Gastroesophageal sphincter (tissue), 4 donors: ENCODE results near the gene HECTD1. TPM values are rescaled to one million over a fixed set of nuclear protein-coding genes. Genes with fewer than 3 reads are reported as not detected.
"Not testable (repeated sequence)": the region's sequence is repeated elsewhere in the genome, so short reads cannot be mapped to it uniquely, and the experiment has no call there.

Experiments
- ATAC-seq: fragments of 150-250 bp; one replicate; pipeline ENCODE4 v1.9.1; 2016; ENCODE audit warnings: mild to moderate bottlenecking, moderate library complexity
- H3K27ac ChIP-seq, 4 donors: fragments of 200-600 bp; sonication (generic) in 3 of 4; 1 replicate in 3 of 4; 2 replicates in 1 of 4; pipeline ENCODE4 v1.5.1; 2016 to 2019
- H3K27me3 ChIP-seq: fragments of 200-600 bp; sonication (generic); one replicate; pipeline ENCODE4 v1.5.1; 2019
- H3K36me3 ChIP-seq, 2 donors: fragments of 200-600 bp; sonication (generic); one replicate each; pipeline ENCODE4 v1.5.1; 2019; ENCODE audit warnings: control low read depth in 1 of 2
- H3K4me1 ChIP-seq, 3 donors: fragments of 200-600 bp; sonication (generic); 1 replicate in 2 of 3; 2 replicates in 1 of 3; pipeline ENCODE4 v1.5.1; 2016 to 2019; ENCODE audit warnings: control low read depth in 2 of 3
- H3K4me3 ChIP-seq, 2 donors: fragments of 200-600 bp; sonication (generic); one replicate each; pipeline ENCODE4 v1.5.1; 2019; ENCODE audit warnings: mild to moderate bottlenecking in 1 of 2, moderate library complexity in 1 of 2
- H3K9me3 ChIP-seq, 3 donors: fragments of 200-600 bp; sonication (generic); one replicate each; pipeline ENCODE4 v1.5.1; 2017 to 2019; ENCODE audit warnings: control low read depth in 2 of 3
- CTCF ChIP-seq, 4 experiments: fragments of 200-600 bp in 2 of 4; fragments of 450-650 bp in 2 of 4; sonication (generic) in 1 of 4; IDR thresholded peaks; one replicate each; pipeline ENCODE4 v1.5.1; 2017 to 2019; ENCODE audit warnings: antibody characterized with exemption in 4 of 4, mild to moderate bottlenecking in 2 of 4, moderate library complexity in 2 of 4
- EP300 ChIP-seq: sonication (generic); formaldehyde crosslinking; IDR thresholded peaks from one replicate; pipeline ENCODE4 v1.6.1; 2017; ENCODE audit warnings: antibody characterized with exemption, mild to moderate bottlenecking
- POLR2A ChIP-seq, 2 donors: fragments of 450-650 bp; IDR thresholded peaks; one replicate each; pipeline ENCODE4 v1.6.1; 2017; ENCODE audit warnings: antibody characterized with exemption in 2 of 2, mild to moderate bottlenecking in 2 of 2, moderate library complexity in 1 of 2
- POLR2AphosphoS5 ChIP-seq: sonication (generic); formaldehyde crosslinking; IDR thresholded peaks from one replicate; pipeline ENCODE4 v1.6.1; 2017; ENCODE audit warnings: antibody characterized with exemption
- WGBS, 2 donors: methylation state at CpG; one replicate each; pipeline ENCODE4 v1.1.5; 2018; ENCODE audit warnings: low coverage in 1 of 2; 5-methylcytosine and 5-hydroxymethylcytosine counted together
- total RNA-seq, 4 donors: library from RNA; depleted of rRNA; stranded (reverse); fragments of >200 nt; gene quantifications; one replicate each; pipeline ENCODE4 v1.1.0, GENCODE V29; 2016

Gene HECTD1
- 100 to 1,000 TPM; 185 to 287 (median 208) TPM for total RNA-seq

- Histone ChIP-seq H3K4me3 (peak within 1 kb of the TSS; percentile 77 to 95), H3K9me3 (no peaks in the 10 kb centered on the region), H3K36me3 (peaks cover 0 to 6% of the 10 kb centered on the region in 2 donors), H3K27ac (peak within 1 kb of the TSS; percentile 94 to 100 (median 100)), H3K4me1 (peaks cover 0 to 66% (median 4%) of the 10 kb centered on the region in 3 donors), H3K27me3 (no peaks in the 10 kb centered on the region)
- WGBS, 2 donors: 0% methylated on average over 9 to 15 of the region's 79 CpGs
- peak; percentile 95 for ATAC-seq
- TF ChIP-seq CTCF (IDR thresholded peaks at IDR 0.05) (peak; percentile 57 to 93 (median 90)), EP300 (no peak), POLR2AphosphoS5 (peak; percentile 63), POLR2A (IDR thresholded peaks at IDR 0.05) (peak; percentile 61 to 66)
Measured at GRCh38 chr14:31207755-31208545, at the start of gene HECTD1. HECTD1 (minus strand) TSS chr14:31207793; CDS start chr14:31205936, 1,857 bp downstream.

- no peak overlapping the region for H3K4me3 ChIP-seq
- H3K36me3 ChIP-seq: no peaks in the 10 kb centered on the region
- peaks cover 6 to 15% (median 9%) of the 10 kb centered on the region in 3 donors for H3K4me1 ChIP-seq
- WGBS, 2 donors: 63 to 100% methylated on average over 1 of the region's 1 CpG
- no peak overlapping the region for H3K27ac ChIP-seq
- no peaks in the 10 kb centered on the region for H3K9me3 ChIP-seq
- ATAC-seq: no peak
- TF ChIP-seq EP300: no peak
- H3K27me3 ChIP-seq: no peaks in the 10 kb centered on the region
Measured at GRCh38 chr14:31257244-31257553, 49.6 kb upstream of the HECTD1 start.

GRCh38 chr14:31256534-31257243, 49.1 kb upstream of the HECTD1 start:
- Histone ChIP-seq H3K27ac (no peak overlapping the region), H3K27me3 (no peaks in the 10 kb centered on the region), H3K4me3 (no peak overlapping the region), H3K9me3 (no peaks in the 10 kb centered on the region), H3K4me1 (peaks cover 2 to 10% (median 4%) of the 10 kb centered on the region in 3 donors), H3K36me3 (no peaks in the 10 kb centered on the region)
- TF ChIP-seq CTCF (IDR thresholded peaks at IDR 0.05): no peak
- TF ChIP-seq POLR2A (IDR thresholded peaks at IDR 0.05): no peak
- TF ChIP-seq EP300: no peak
- no peak for TF ChIP-seq POLR2AphosphoS5
- ATAC-seq: no peak
- WGBS, 2 donors: 95 to 100% methylated on average over 3 to 5 of the region's 5 CpGs

GRCh38 chr14:31255918-31256317, 48.3 kb upstream of the HECTD1 start:
- not testable (repeated sequence) for H3K4me3 ChIP-seq, H3K9me3 ChIP-seq, H3K36me3 ChIP-seq, H3K4me1 ChIP-seq, H3K27ac ChIP-seq, ATAC-seq, H3K27me3 ChIP-seq
- 91 to 100% methylated on average over 2 to 4 of the region's 4 CpGs for WGBS, 2 donors

GRCh38 chr14:31255286-31255685, 47.7 kb upstream of the HECTD1 start:
- WGBS, 2 donors: 70 to 80% methylated on average over 1 to 2 of the region's 2 CpGs

More at GRCh38 chr14:31255286-31255685, 47.7 kb upstream of the HECTD1 start:
- Histone ChIP-seq H3K36me3 (no peaks in the 10 kb centered on the region), H3K9me3 (no peaks in the 10 kb centered on the region), H3K27ac (no peak overlapping the region), H3K4me1 (no peaks in the 10 kb centered on the region), H3K4me3 (no peak overlapping the region), H3K27me3 (no peaks in the 10 kb centered on the region)
- ATAC-seq: no peak
- TF ChIP-seq POLR2AphosphoS5: no peak
- TF ChIP-seq POLR2A (IDR thresholded peaks at IDR 0.05): no peak
- no peak for TF ChIP-seq CTCF (IDR thresholded peaks at IDR 0.05)
- no peak for TF ChIP-seq EP300
